GM18909 (cell line): ENCODE data around the gene OR9Q2.
"Not testable (repeated sequence)": the region's sequence is repeated elsewhere in the genome, so short reads cannot be mapped to it uniquely, and the experiment has no call there.

Experiments
- ATAC-seq: cut with Tn5 transposase; IDR thresholded peaks from one replicate; pipeline ENCODE4 v1.9.1; 2021; ENCODE audit warnings: mild to moderate bottlenecking; ENCODE audit not compliant: unreplicated experiment, poor library complexity

OR9Q2 gene

GRCh38 chr11:58188770-58189169 lies at the start of gene OR9Q2:
Gene OR9Q2 (plus strand): TSS chr11:58189070. CDS start chr11:58190491, 1,421 bp downstream.
- ATAC-seq = no peak

- no peak for ATAC-seq
These were observed 46.1 kb upstream of the OR9Q2 start for GRCh38 chr11:58142761-58143160.

GRCh38 chr11:58152781-58153180 lies 36.1 kb upstream of the OR9Q2 start:
- no peak for ATAC-seq

GRCh38 chr11:58164389-58164788 lies 24.5 kb upstream of the OR9Q2 start:
- no peak for ATAC-seq

GRCh38 chr11:58164990-58165389 lies 23.9 kb upstream of the OR9Q2 start:
- ATAC-seq = no peak

GRCh38 chr11:58165504-58166106 lies 23.3 kb upstream of the OR9Q2 start:
- ATAC-seq = no peak

GRCh38 chr11:58177409-58178054 lies 11.3 kb upstream of the OR9Q2 start:
- no peak for ATAC-seq

GRCh38 chr11:58178444-58178843 lies 10.4 kb upstream of the OR9Q2 start:
- no peak for ATAC-seq

- ATAC-seq = no peak
These were observed 9.2 kb upstream of the OR9Q2 start for GRCh38 chr11:58179648-58180047.

GRCh38 chr11:58186938-58187337 lies 1.9 kb upstream of the OR9Q2 start:
- no peak for ATAC-seq

- ATAC-seq = no peak
These were observed 3.4 kb downstream of the OR9Q2 start for GRCh38 chr11:58192229-58192628.

- no peak for ATAC-seq
These were observed 4.5 kb downstream of the OR9Q2 start for GRCh38 chr11:58193391-58193790.

- ATAC-seq = no peak
These were observed 7.1 kb downstream of the OR9Q2 start for GRCh38 chr11:58195939-58196338.

GRCh38 chr11:58199271-58199670 lies 10.4 kb downstream of the OR9Q2 start:
- ATAC-seq = no peak

GRCh38 chr11:58204042-58204441 lies 15.2 kb downstream of the OR9Q2 start, which contains the start of gene OR1S2:
Gene OR1S2 (minus strand): TSS chr11:58204142. CDS start chr11:58204142, 0 bp downstream.
- no peak for ATAC-seq

- not testable (repeated sequence) for ATAC-seq
These were observed 23.6 kb downstream of the OR9Q2 start, which contains the start of gene OR1S1 for GRCh38 chr11:58212420-58212819. Gene OR1S1 (plus strand): TSS chr11:58212720.

GRCh38 chr11:58216476-58216875 lies 27.6 kb downstream of the OR9Q2 start:
- ATAC-seq = no peak

- no peak for ATAC-seq
These were observed 33.9 kb downstream of the OR9Q2 start for GRCh38 chr11:58222721-58223120.

- ATAC-seq = no peak
These were observed 39.2 kb downstream of the OR9Q2 start for GRCh38 chr11:58227956-58228615.
